Measurements from ENCODE around the gene PPP1R9A. TPM values are rescaled to one million over a fixed set of nuclear protein-coding genes. Genes with fewer than 3 reads are reported as not detected.

PPP1R9A gene
- total RNA-seq, 1 experiment from 2014 or later = 13.5 TPM

DNA sequence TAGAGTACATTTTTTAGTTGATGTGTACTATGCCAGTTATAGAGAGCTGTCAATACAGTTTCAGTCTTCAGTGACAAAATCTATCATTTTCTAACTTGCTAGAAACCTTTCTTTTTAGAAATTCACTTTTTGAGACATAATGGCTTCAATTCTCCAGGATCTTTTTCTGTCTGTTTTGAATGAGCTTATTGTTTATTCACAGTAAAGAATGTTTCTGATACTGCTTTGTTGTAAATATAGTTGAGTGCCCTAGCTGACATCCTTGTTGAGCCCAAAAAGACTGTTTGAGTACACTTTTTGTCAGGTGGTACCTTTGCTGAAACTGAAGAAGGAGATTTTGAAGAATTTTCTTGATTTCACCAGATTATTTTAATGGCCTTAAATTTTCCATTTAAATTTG is 139.9 kb downstream of the PPP1R9A start:
- no peak overlapping the region for H3K4me2 ChIP-seq (ENCODE audit: low read length)
- H3K9me2 ChIP-seq (ENCODE audit: insufficient read depth) = no peaks in the 10 kb centered on the region; the same call in 1 of the 2 replicates
- BruUV-seq (replicated peaks) = no TSS peak
- no peaks in the 10 kb centered on the region for H3K36me3 ChIP-seq (ENCODE audit: control insufficient read depth in 1 of 2, insufficient read depth in 2 of 2, low read length in 2 of 2)
- no peak for DNase-seq (ENCODE audit: low read depth, low spot score)
- no peak overlapping the region for H3K27ac ChIP-seq (ENCODE audit: low read depth, low read length)
- ChIA-PET CTCF (no interaction called here), RAD21 (ENCODE audit: low non-redundant PET in 1 of 2, low total read pairs in 2 of 2, uncharacterized antibody in 2 of 2, unreplicated experiment in 2 of 2) (no interaction called here), POLR2A (no interaction called here)
- no peaks in the 10 kb centered on the region for H3K79me2 ChIP-seq (ENCODE audit: insufficient read depth, low read length)
- ATAC-seq = no peak
- H3K4me1 ChIP-seq (ENCODE audit: control insufficient read depth in 1 of 2, insufficient read depth in 2 of 2, low read length in 2 of 2) = no peaks in the 10 kb centered on the region
- TF ChIP-seq, protein P1, sequence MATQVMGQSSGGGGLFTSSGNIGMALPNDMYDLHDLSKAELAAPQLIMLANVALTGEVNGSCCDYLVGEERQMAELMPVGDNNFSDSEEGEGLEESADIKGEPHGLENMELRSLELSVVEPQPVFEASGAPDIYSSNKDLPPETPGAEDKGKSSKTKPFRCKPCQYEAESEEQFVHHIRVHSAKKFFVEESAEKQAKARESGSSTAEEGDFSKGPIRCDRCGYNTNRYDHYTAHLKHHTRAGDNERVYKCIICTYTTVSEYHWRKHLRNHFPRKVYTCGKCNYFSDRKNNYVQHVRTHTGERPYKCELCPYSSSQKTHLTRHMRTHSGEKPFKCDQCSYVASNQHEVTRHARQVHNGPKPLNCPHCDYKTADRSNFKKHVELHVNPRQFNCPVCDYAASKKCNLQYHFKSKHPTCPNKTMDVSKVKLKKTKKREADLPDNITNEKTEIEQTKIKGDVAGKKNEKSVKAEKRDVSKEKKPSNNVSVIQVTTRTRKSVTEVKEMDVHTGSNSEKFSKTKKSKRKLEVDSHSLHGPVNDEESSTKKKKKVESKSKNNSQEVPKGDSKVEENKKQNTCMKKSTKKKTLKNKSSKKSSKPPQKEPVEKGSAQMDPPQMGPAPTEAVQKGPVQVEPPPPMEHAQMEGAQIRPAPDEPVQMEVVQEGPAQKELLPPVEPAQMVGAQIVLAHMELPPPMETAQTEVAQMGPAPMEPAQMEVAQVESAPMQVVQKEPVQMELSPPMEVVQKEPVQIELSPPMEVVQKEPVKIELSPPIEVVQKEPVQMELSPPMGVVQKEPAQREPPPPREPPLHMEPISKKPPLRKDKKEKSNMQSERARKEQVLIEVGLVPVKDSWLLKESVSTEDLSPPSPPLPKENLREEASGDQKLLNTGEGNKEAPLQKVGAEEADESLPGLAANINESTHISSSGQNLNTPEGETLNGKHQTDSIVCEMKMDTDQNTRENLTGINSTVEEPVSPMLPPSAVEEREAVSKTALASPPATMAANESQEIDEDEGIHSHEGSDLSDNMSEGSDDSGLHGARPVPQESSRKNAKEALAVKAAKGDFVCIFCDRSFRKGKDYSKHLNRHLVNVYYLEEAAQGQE (IDR thresholded peaks at IDR 0.05; ENCODE audit: low read depth) = no peak
- TF ChIP-seq SIN3A (IDR thresholded peaks at IDR 0.05; ENCODE audit: low read depth) = no peak
- TF ChIP-seq, protein P2, sequence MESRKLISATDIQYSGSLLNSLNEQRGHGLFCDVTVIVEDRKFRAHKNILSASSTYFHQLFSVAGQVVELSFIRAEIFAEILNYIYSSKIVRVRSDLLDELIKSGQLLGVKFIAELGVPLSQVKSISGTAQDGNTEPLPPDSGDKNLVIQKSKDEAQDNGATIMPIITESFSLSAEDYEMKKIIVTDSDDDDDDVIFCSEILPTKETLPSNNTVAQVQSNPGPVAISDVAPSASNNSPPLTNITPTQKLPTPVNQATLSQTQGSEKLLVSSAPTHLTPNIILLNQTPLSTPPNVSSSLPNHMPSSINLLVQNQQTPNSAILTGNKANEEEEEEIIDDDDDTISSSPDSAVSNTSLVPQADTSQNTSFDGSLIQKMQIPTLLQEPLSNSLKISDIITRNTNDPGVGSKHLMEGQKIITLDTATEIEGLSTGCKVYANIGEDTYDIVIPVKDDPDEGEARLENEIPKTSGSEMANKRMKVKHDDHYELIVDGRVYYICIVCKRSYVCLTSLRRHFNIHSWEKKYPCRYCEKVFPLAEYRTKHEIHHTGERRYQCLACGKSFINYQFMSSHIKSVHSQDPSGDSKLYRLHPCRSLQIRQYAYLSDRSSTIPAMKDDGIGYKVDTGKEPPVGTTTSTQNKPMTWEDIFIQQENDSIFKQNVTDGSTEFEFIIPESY (IDR thresholded peaks at IDR 0.05; ENCODE audit: extremely low read depth, insufficient replicate concordance, low read length) = no peak
- TF ChIP-seq EGR1 (IDR thresholded peaks at IDR 0.05; ENCODE audit: low read depth) = no peak
- no peak for TF ChIP-seq ELF1 (IDR thresholded peaks at IDR 0.05; ENCODE audit: borderline replicate concordance, low read depth)
- no peak for TF ChIP-seq CEBPB (IDR thresholded peaks at IDR 0.05; ENCODE audit: low read depth)
- no peak for TF ChIP-seq POLR2A (IDR thresholded peaks at IDR 0.05; ENCODE audit: borderline replicate concordance, extremely low read depth, insufficient read depth, insufficient read length)
- TF ChIP-seq TCF7L2 (IDR thresholded peaks at IDR 0.05; ENCODE audit: borderline replicate concordance, extremely low read depth, insufficient read depth, insufficient read length) = no peak
- no peak for TF ChIP-seq RAD21 (IDR thresholded peaks at IDR 0.05; ENCODE audit: low read depth)
- TF ChIP-seq JUND (IDR thresholded peaks at IDR 0.05) = no peak
- TF ChIP-seq, protein P3, sequence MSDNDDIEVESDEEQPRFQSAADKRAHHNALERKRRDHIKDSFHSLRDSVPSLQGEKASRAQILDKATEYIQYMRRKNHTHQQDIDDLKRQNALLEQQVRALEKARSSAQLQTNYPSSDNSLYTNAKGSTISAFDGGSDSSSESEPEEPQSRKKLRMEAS (IDR thresholded peaks at IDR 0.05) = no peak
- no peaks in the 10 kb centered on the region for H3K27me3 ChIP-seq (ENCODE audit: insufficient read depth, low read length)
- intact Hi-C loops (cut with micrococcal nuclease) = loop anchor here (10.0 kb wide), 1 partner anchor 602 kb away; no protein-coding TSS in a partner anchor
- H2AFZ ChIP-seq (ENCODE audit: low read depth, low read length, poor library complexity, severe bottlenecking) = no peak overlapping the region
- no peaks in the 10 kb centered on the region for H3K9me3 ChIP-seq (ENCODE audit: control insufficient read depth in 1 of 2, insufficient read depth in 1 of 2, low read depth in 1 of 2, low read length in 2 of 2)
- no peaks in the 10 kb centered on the region for H4K20me1 ChIP-seq (ENCODE audit: insufficient read depth)
- H3K4me3 ChIP-seq (replicated peaks in 1 of 2; ENCODE audit: low read depth in 1 of 2, low read length in 2 of 2) = no peak overlapping the region
- no peak overlapping the region for H3K9ac ChIP-seq (ENCODE audit: low read length)
